HG03139 (cell line): ENCODE results near the gene CACNA1H.

Source experiments
- ATAC-seq: cut with Tn5 transposase; IDR thresholded peaks from one replicate; pipeline ENCODE4 v1.9.1; 2021; ENCODE audit not compliant: unreplicated experiment

CACNA1H gene

GRCh38 chr16:1140582-1141162, 12.2 kb upstream of the CACNA1H start:
- ATAC-seq = no peak

GRCh38 chr16:1141191-1141590, 11.7 kb upstream of the CACNA1H start:
- ATAC-seq = no peak

- no peak for ATAC-seq
Measured at GRCh38 chr16:1141716-1142115, 11.2 kb upstream of the CACNA1H start.

- no peak for ATAC-seq
Measured at GRCh38 chr16:1142911-1143310, 10.0 kb upstream of the CACNA1H start.

- no peak for ATAC-seq
Measured at GRCh38 chr16:1143761-1144450, 9.0 kb upstream of the CACNA1H start.

- ATAC-seq = no peak
Measured at GRCh38 chr16:1144476-1145382, 8.2 kb upstream of the CACNA1H start.

- ATAC-seq = no peak
Measured at GRCh38 chr16:1145383-1146100, 7.4 kb upstream of the CACNA1H start.

- no peak for ATAC-seq
Measured at GRCh38 chr16:1146409-1146808, 6.5 kb upstream of the CACNA1H start.

- ATAC-seq = no peak
Measured at GRCh38 chr16:1147027-1147426, 5.9 kb upstream of the CACNA1H start.

- ATAC-seq = no peak
Measured at GRCh38 chr16:1149101-1149636, 3.7 kb upstream of the CACNA1H start.

- no peak for ATAC-seq
Measured at GRCh38 chr16:1150511-1150982, 2.4 kb upstream of the CACNA1H start.

- no peak for ATAC-seq
Measured at GRCh38 chr16:1151424-1152122, 1.3 kb upstream of the CACNA1H start.

- no peak for ATAC-seq
Measured at GRCh38 chr16:1152123-1152638, 725 bp upstream of the CACNA1H start.

GRCh38 chr16:1153480-1154160, 714 bp downstream of the CACNA1H start:
- no peak for ATAC-seq

- no peak for ATAC-seq
Measured at GRCh38 chr16:1154291-1154886, 1.5 kb downstream of the CACNA1H start.

GRCh38 chr16:1154887-1155331, 2.0 kb downstream of the CACNA1H start:
- no peak for ATAC-seq

- ATAC-seq = no peak
Measured at GRCh38 chr16:1155353-1156054, 2.6 kb downstream of the CACNA1H start.
